ENCODE results near the gene F11R. TPM values are rescaled to one million over a fixed set of nuclear protein-coding genes. Genes with fewer than 3 reads are reported as not detected.

Gene F11R
- total and polyA plus RNA-seq, 10 of the 15 experiments (the other 5 are each of a cell fraction or from before 2014, with no cell fraction given) = 15.3 to 80.9 (median 24.3) TPM

DNA sequence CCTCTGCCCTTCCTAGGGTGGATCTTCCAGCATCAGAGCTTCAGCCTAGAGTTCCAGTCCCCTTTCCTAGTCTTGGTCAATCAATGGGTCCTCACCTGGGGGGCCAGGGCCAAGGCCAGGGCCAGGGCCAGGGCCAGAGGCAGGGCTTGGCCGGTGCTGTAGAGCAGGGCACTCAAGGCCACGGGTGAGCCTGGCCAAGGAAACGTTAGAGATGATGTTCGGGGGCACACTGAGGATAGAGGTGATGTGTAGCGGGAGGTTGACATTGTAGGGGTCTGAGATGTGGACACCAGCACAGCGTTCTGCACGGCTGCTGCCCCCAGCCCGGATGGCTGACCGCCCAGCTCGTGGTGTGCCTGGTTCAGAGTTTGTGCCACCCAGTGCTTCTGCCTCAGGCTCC, 30.3 kb upstream of the F11R start:
- intact Hi-C loops (cut with micrococcal nuclease; ENCODE audit: unreplicated experiment) = no loop called here
- POLR2A ChIA-PET = no interaction called here

More for the DNA sequence above, 30.3 kb upstream of the F11R start:
- in situ Hi-C loops (cut with MboI) = no loop called here
- no peak overlapping the region for H3K9ac ChIP-seq (ENCODE audit: control insufficient read depth, insufficient read depth, low read length)
- DNase-seq (ENCODE audit: low read depth, low spot score) = no peak
- SMC1A ChIA-PET (ENCODE audit: uncharacterized antibody, unreplicated experiment) = no interaction called here
- no peak for ATAC-seq
- no peaks in the 10 kb centered on the region for H3K27me3 ChIP-seq (replicated peaks in 1 of 2; ENCODE audit: control insufficient read depth in 2 of 2, insufficient read depth in 2 of 2, low read length in 1 of 2)
- FAIRE-seq = no peak
- H3K27ac ChIP-seq (ENCODE audit: control insufficient read depth, insufficient read depth) = no peak overlapping the region
- H3K79me2 ChIP-seq (ENCODE audit: control insufficient read depth, insufficient read depth, low read length) = no peaks in the 10 kb centered on the region; the same call in 1 of the 2 replicates
- TF ChIP-seq, protein P1, sequence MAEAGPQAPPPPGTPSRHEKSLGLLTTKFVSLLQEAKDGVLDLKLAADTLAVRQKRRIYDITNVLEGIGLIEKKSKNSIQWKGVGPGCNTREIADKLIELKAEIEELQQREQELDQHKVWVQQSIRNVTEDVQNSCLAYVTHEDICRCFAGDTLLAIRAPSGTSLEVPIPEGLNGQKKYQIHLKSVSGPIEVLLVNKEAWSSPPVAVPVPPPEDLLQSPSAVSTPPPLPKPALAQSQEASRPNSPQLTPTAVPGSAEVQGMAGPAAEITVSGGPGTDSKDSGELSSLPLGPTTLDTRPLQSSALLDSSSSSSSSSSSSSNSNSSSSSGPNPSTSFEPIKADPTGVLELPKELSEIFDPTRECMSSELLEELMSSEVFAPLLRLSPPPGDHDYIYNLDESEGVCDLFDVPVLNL (IDR thresholded peaks at IDR 0.05; ENCODE audit: low read depth, low read length) = no peak
- TF ChIP-seq JUND (IDR thresholded peaks at IDR 0.05; ENCODE audit: low read depth, low read length) = no peak
- no peak for TF ChIP-seq NFXL1 (IDR thresholded peaks at IDR 0.05; ENCODE audit: borderline replicate concordance)
- TF ChIP-seq NFYA (IDR thresholded peaks at IDR 0.05; ENCODE audit: borderline replicate concordance, low read depth, low read length) = no peak
- TF ChIP-seq ATF3 (IDR thresholded peaks at IDR 0.05; ENCODE audit: borderline replicate concordance, extremely low read depth, low read depth, low read length) = no peak
- TF ChIP-seq NR2F1 (conservative IDR thresholded peaks at IDR 0.05) = no peak
- TF ChIP-seq ZNF217 (IDR thresholded peaks at IDR 0.05) = no peak
- TF ChIP-seq BHLHE40 (IDR thresholded peaks at IDR 0.05; ENCODE audit: borderline replicate concordance in 1 of 2, low read depth in 2 of 2, low read length in 1 of 2) = no peak
- no peak for TF ChIP-seq BCL11A (IDR thresholded peaks at IDR 0.05; ENCODE audit: low read depth, low read length)
- TF ChIP-seq, protein P2, sequence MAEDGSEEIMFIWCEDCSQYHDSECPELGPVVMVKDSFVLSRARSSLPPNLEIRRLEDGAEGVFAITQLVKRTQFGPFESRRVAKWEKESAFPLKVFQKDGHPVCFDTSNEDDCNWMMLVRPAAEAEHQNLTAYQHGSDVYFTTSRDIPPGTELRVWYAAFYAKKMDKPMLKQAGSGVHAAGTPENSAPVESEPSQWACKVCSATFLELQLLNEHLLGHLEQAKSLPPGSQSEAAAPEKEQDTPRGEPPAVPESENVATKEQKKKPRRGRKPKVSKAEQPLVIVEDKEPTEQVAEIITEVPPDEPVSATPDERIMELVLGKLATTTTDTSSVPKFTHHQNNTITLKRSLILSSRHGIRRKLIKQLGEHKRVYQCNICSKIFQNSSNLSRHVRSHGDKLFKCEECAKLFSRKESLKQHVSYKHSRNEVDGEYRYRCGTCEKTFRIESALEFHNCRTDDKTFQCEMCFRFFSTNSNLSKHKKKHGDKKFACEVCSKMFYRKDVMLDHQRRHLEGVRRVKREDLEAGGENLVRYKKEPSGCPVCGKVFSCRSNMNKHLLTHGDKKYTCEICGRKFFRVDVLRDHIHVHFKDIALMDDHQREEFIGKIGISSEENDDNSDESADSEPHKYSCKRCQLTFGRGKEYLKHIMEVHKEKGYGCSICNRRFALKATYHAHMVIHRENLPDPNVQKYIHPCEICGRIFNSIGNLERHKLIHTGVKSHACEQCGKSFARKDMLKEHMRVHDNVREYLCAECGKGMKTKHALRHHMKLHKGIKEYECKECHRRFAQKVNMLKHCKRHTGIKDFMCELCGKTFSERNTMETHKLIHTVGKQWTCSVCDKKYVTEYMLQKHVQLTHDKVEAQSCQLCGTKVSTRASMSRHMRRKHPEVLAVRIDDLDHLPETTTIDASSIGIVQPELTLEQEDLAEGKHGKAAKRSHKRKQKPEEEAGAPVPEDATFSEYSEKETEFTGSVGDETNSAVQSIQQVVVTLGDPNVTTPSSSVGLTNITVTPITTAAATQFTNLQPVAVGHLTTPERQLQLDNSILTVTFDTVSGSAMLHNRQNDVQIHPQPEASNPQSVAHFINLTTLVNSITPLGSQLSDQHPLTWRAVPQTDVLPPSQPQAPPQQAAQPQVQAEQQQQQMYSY (CRISPR knock-in tag; IDR thresholded peaks at IDR 0.05) = no peak
- no peak for TF ChIP-seq ZNF622 (IDR thresholded peaks at IDR 0.05)
- TF ChIP-seq ZNF592 (IDR thresholded peaks at IDR 0.05) = no peak
- TF ChIP-seq SPI1 (IDR thresholded peaks at IDR 0.05; ENCODE audit: borderline replicate concordance, insufficient read depth, low read depth, low read length) = no peak
- TF ChIP-seq MYB (IDR thresholded peaks at IDR 0.05; ENCODE audit: borderline replicate concordance, low read depth, low read length) = no peak
- TF ChIP-seq BMI1 (IDR thresholded peaks at IDR 0.05; ENCODE audit: borderline replicate concordance) = no peak
- RAD21 ChIA-PET (ENCODE audit: unreplicated experiment) = interaction anchor here (0.7 kb wide), 1 partner anchor 405 kb away, joined by 3 read pairs; no protein-coding TSS in a partner anchor
- H3K9me3 ChIP-seq (replicated peaks; ENCODE audit: control insufficient read depth, insufficient read depth, low read length) = no peaks in the 10 kb centered on the region
- no peaks in the 10 kb centered on the region for H4K20me1 ChIP-seq (ENCODE audit: control insufficient read depth, insufficient read depth)
- H3K4me1 ChIP-seq (ENCODE audit: control insufficient read depth, insufficient read depth, low read length) = peaks cover 13% of the 10 kb centered on the region
- H3K36me3 ChIP-seq (ENCODE audit: control insufficient read depth in 2 of 2, insufficient read depth in 2 of 2, low read length in 1 of 2) = peaks cover 31 to 36% of the 10 kb centered on the region in 2 experiments
- no TSS peak for BruUV-seq (replicated peaks)
- CTCF ChIA-PET = no interaction called here
- H3K4me3 ChIP-seq = no peak overlapping the region
- H2AFZ ChIP-seq (ENCODE audit: control insufficient read depth, low read depth, low read length) = no peak overlapping the region
- H3K4me2 ChIP-seq (ENCODE audit: control insufficient read depth, insufficient read depth) = no peak overlapping the region
- WGBS (ENCODE audit: insufficient coverage, insufficient replicate concordance, low lambda C conversion rate, missing lambda C conversion rate) = 93% methylated on average over 10 of the region's 10 CpGs

All from GM12878 (cell line).